SIG-M5 (cell line): ENCODE measurements around the gene FRMD4A.

Source experiments
- DNase-seq: peaks from one replicate; lab custom pipeline; 2025; lab: John Stamatoyannopoulos, UW

Gene FRMD4A

DNA sequence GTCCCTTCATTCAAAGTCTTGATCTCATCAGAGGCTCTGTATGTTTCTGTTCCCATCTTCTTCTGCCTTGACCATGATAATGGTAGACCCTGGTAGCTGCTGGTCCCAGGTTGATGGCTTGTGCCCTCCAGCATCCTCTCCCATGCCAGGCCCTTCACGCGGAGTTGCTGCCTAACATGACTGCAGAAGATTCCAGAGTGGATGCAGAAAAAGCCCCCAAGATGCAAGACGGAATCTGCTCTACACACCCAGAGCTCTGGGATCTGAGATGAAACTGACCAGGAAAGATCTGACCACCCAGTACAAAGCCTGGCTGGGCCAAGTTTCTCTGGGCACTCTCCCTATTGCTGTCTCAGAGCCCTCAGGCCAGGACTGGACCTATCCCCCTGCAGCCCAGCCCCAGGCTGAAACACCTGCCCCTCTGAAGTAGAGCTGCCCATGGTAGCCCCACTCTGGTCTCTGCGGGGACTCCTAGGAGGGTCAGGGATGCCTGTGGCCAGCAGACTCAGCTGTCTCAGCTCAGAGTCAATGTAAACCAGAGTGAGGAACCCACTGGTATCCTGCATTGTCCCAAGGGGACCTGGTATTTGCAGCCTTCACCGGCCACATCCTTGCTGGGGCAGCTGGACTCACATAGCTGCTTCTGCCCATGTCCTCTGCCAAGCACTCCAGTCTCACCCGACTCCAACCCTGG is 9.5 kb upstream of the FRMD4A start:
- DNase-seq, result no peak

DNA sequence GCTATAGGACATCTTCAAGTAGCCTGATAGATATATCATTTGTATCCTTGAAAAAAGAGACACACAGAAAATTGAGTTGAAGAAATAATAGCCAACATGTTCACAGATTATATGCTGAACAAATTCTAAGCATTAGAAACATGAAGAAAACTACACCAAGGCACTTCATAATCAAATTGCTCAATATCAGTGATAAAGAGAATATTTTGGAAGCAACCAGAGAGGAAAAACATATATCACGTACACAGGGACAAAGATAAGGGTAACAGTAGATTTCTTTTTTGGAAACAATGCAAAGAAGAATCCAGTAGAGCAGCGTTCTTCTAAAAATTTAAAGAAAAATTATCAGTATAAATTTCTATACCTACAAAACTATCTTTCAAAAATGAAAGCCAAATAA is 6.0 kb upstream of the FRMD4A start:
- DNase-seq, result no peak

DNA sequence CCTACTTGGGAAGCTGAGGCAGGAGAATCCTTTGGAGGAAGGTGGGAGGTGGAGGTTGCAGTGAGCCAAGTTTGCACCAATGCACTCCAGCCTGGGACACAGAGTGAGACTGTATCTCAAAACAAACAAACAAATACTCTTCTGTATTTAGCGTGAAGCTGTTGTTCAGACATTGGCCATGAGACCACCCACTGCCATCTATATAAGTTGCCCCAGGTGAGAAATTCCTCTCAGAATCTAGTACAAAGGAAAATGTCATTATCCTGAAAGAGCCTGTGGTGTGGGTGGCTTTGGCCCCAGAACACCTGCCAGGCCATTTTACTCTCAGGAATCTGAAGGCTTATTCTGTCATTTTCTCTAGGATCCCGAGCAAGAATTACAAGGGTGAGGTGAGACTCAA is 4.0 kb upstream of the FRMD4A start:
- no peak for DNase-seq

DNA sequence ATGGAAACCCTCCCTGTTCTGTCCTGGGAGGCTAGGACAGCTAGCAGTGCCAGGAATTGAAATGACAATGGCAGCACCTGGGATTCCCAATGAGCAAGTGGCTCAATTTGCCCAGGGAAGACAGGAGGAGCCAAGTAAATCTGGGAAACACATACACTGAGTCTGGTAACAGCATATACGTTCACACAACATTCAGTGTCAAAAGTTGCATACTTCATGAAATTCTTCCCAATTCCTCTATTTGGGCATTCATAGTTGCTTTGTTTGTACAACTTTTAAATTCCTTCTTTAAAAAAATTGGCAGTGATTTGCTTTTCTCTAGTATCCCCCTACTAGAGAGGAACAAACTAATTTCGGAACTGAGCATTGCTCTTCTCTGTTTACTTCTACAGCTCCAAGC is 2.9 kb upstream of the FRMD4A start:
- DNase-seq, result no peak

DNA sequence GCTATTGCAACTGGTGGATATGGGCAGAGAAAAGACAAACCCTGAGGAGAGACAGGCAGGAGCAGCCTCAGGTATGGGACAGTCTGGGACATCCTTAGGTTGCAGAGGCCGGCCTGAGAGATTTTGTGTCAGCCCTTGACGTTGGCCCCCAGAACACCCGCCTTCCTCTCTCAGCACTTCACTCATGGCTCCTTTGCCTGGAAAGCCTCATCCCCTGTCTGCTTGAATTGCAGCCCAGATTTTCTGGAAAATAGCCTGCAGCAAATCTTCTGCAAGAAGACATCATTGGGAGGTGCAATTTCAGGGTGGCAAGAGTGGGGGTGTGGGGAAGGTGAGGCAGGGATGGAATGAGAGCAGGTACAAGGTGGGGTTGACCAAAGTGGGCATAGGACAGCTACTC is 2.2 kb upstream of the FRMD4A start:
- DNase-seq, result no peak

DNA sequence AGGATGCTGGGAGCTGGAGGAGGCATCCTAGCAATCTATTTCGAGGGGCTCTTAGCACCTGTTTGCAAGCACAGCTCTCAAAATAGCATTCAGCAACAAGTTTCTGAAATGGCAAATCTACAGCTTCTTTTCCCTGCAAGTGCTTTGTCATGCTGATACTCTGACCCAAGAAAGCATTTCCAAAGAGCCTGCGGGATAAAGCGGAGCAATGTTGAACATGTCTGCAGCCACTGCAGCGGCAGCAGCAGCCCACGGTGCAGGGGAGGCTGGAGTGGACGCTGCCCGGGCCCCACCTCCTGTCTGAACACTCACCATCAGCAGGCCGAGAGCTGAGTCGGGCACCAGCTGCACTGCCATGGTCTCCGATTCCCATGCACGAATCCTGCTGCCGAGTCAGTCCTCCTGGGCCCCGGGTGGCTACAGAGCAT is 964 bp downstream of the FRMD4A start:
- DNase-seq, result no peak

DNA sequence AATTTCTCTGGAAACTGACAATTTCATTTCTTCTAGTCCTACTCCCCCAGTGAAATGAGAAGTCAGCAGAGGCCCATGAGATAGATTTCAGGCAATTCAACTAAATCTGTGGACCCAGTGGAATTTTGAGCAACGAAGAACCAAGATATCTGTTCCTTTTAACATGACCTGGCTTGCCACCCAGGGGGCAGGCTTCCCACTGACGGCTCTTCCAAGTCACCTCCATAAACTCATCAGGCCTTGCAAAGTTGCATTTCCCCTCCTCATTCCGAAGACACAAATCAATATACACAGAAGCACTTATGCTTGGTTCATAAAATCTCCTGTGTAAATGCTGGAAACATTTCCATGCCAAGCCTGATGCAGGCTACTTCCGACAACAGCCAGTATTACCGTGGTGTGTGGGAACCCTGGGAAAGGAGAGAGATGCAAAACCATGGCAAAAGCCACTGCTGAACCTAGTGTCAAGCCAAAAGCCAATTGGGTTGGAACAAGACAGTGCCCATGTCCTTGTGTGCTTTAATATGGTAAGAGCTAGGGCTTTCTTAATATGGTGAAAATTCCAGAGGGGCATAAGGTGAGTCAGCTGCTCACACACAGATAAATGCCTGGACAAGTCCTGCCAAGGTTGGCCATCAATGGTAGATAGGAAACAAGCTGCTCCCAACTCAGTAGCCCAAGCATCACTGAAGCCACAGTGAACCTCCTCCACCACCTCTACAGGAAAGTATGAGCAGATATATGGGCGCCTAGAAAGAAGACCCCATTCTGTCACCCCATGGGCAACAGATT is 1.6 kb downstream of the FRMD4A start:
- no peak for DNase-seq

DNA sequence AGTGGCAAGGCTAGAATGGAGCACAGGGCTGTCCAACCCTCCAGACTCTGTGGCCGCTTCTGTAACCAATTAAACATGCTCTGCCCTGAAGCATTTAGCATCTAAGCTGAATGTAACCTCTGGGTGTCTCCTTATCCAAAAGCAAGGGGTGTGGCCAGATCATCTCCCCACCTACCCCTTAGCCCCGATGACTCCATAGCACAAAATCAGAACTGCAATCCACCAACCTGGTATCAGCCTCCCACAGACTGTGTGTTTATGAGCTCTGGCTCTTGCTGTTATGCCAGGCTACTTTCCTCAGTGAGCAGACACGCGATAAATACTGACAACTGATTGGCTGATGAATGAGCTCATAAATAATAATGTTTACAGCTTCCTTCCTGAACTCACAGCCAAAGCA is 3.2 kb downstream of the FRMD4A start:
- no peak for DNase-seq

DNA sequence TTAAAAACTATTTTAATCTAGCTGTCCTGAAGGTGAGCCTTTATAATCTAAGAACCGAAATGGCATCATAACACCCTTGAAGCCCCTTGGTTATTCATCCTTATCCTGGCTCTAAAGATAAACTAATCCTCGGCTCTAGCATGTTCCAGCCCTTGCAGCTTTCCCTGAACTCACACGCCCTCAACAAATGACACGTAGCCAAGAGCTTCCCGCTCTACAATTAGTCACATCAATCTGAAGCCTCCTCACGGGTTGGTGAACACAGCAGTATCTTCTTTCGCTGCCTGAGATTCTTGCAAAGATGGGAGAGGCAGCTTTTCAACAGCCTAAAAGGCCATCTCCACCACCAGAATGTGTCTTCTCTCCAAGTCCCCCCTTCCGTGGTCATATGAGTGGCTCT is 4.1 kb downstream of the FRMD4A start:
- no peak for DNase-seq

DNA sequence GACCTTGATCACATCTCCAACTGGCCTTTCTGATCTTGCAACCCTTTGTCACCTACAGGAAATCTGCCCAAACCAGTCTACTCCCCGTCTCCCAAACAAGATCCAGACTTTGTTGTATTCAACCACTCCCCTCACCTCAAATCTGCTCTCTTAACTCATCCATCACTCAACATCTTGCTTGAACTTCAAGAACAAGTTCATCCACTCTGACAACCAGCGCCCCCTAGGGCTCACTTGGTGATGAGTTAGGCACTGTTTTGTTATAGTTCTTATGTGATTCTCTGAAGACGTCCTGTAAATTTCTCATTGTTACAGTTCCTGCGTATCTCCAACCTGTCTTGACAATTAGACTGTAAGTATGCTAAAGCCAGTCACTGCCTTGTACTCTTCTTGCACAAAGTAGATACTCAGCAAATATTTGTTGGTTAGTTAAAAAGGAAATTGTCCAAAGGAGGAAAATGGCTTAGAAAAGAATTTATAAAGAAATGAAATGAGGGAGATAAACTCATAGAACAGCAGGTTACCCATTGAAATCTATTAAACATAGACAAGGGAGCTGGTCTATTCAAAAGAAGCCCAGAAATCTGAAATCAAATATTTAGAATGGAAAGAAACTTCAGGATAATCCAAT is 5.3 kb downstream of the FRMD4A start:
- no peak for DNase-seq

DNA sequence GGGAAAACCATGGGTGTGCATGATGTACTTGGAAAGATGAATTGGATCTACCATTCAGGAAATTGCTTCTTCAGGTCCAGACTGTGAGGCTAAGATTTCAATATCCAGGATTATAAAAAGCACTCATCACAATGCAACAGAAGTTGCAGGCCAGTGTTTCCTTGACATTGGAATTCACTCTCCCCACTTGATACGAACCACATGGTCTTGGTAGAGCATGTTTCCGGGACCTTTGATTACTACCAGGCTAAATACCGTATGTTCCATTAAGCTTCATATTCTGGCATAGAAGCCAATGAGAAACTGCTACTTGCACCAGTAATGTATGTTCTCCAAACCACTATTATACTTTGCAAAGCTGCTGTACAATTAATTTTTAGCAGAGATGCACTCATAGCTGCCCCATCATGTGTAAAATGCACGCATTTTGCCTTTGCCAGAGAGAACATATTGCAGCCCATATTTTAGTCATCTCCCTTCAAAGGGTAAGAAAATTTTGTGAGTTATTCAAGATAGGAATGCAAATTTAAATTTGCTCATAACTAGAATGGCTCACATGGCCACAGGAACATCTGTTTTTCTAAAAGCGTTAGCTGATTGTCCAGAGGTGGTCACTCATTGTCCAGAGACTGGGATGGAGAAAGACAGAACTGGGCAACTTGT is 8.1 kb downstream of the FRMD4A start:
- DNase-seq, result no peak

DNA sequence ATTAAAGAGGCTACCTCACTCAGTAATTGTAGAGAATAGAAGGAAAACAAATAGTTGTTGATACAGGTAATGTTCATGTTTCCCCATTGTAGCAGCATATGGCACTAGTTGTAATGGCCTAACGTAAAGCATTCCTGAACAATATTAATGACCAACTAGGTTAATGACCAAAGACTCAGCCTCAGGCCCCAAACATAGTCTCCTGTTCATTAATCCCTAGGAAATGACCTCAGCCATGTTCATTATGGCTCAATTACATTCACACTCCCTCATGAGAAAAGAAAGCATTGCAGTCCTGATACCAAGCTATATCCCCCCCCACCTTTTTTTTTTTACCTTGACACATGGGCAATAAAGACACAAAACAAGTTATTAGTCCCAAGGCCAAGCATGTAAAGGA is 12.7 kb downstream of the FRMD4A start:
- no peak for DNase-seq

DNA sequence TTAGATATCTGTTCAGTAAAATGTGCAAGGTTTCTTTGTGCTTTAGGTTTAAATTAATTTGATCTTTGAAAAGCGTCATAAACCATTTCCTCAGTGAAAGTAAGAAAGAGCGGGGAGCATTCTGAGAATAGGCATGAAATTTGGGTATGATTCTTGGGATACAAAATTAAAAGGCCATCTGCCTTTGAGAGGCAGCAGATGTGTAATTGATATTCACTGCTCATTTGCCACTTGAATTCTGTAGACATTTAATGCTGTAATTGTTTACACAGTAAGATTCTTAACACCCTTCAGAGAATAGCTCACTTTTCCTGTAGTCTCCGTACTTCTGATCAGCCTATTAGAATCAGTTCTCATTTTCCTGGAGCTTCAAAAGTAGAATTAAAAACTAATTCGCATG is 18.7 kb downstream of the FRMD4A start:
- no peak for DNase-seq

DNA sequence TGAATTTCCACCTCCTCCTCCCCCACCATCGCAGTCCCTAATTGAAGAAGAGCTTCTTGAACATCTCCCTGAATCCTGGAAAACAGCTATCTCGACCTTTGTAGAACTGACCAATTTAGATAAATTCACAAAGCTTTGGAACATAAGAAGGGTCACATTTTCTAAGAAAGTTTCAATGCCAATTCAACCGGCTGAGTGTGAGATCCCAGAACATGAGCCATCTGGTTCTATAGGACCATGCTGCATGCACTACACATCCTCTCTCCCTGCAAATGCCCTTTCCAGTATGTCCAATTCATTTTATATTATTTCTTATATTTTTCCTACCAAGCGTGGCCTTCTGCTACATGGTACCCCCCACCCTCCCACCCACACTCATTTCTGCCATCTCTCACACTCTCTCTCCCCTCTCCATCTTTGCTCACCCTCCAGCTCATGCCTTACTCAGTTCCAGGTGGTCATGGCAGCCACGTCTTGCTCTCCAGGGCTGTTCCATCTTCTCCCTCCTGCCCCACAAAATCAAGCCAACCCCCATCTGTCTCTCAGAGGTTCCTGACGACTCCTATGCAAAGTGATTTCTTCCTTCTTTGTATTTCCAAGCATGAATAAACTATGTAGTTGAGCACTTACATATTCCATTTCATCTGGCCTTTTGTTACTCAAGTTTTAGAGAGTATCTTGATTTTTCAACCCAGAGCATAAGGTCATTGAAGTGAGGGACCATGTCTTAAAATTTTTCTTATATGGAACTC is 19.3 kb downstream of the FRMD4A start:
- DNase-seq, result no peak

DNA sequence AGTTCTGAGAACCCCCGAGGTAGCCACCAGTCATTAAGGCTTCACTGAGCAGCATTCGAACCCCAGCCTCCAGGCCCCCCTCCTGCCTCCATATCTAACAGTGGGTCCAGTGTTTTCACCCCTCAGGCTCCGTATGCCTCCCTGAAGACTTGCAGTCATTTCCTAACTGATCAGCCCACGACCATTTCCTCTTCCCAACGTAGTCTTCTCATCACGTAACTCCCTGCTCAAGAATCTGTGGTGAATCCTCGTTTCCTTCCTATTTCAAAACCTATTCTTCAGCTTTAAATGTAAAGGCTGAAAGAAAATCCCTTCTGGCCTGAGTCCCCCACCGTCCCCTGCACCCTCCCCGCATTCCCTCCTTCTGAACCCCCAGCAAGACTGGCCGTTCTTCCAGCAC is 21.1 kb downstream of the FRMD4A start:
- no peak for DNase-seq

DNA sequence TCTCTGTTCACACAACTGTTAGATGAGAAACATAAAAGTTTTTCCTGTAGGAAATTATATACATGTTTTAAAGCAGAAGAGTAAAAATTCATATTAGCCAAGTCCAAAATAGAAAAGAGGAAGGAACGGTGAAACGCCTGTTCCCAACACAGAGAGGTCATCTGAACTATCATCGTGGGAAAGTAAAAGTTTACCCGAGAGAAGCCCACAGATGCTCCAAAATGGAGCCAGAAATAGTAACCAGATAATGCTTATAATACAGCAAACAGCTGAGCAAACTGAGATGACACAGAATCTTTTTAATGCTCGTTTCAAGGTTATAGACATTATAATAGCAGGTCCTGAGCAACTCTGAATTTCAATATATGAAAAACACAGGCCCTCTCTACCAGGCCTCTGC is 24.5 kb downstream of the FRMD4A start:
- DNase-seq, result no peak

DNA sequence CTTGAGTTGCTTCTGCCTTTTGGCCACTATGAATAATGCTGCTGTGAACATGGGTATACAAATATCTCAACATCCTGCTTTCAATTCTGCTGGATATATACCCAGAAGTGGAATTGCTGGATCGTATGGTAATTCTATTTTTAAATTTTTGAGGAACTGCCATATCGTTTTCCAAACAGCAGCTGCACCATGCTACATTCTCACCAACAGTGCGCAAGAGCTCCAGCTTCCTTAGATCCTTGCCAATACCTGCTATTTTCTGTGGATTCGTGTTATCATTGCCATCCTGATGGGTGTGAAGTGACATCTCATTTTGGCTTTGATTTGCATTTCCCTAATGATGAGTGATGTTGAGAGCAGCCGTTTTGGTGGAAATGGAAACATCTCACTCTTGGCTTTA is 26.7 kb downstream of the FRMD4A start:
- no peak for DNase-seq

DNA sequence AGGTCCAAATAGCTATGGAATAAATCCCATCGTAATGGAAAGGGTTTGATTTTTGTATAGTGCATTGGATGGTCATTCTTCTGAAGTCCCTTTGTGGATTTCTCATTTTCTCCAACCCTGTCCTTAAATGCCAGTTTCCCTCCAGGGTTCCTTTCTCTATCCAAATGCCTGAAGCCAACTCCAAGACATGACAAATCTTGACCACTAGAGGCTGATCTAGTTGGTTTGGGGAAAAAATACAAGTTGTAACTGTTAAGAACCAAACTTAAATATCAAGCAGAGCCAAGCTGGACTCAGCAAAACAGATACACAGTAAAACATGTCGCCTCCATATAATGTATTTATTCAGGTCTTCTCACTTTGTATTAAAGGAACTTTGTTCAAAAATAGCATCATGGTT is 28.7 kb downstream of the FRMD4A start:
- no peak for DNase-seq

DNA sequence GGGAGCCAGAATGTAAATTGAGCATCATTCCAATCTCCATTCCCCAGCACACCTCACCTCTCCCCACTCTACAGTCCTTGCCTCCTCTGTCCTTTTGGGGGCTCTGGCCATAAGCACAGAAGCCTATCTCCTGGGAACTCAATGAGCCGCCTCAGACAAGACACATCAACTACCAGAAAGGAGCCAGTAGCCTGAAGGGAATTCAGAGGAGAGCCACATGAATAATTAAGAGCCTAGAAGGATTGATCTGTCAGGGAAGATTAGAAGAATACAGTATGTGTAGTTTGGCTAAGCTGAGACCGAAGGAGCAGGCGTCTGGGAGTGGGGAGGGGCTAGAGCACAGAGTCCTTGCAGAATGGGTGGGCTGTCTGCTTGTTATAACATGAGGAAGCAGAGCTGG is 31.2 kb downstream of the FRMD4A start:
- no peak for DNase-seq

DNA sequence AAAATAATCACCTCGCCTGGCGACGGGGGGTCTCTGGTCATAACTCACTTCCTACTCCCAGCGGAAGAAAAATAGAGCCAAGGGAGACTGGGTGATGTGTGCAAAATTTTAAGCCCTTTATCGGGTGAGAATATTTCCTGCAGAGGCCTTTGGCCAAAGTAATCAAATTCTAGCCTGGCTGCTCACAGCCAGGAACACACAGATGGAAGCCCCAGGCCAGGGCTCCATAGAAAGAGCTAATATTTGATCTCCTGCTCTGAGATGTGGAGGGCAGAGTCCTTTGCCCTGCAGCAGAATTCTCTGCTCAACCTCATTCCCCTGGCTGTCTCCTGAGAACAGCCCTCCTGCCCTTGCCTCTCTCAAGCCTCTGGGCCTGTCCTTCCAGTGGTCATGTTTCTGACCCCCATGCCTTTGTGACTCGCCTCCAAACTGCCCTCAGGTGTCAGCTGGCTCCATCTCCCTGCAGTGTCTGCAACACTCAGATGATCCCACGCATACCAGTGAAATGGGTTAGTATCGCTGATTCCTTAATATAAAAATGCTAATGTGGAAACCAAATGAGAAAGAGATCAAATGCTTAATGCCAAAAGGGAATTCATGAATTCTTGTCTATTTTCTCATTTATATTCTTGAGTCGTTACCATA is 34.5 kb downstream of the FRMD4A start:
- no peak for DNase-seq

DNA sequence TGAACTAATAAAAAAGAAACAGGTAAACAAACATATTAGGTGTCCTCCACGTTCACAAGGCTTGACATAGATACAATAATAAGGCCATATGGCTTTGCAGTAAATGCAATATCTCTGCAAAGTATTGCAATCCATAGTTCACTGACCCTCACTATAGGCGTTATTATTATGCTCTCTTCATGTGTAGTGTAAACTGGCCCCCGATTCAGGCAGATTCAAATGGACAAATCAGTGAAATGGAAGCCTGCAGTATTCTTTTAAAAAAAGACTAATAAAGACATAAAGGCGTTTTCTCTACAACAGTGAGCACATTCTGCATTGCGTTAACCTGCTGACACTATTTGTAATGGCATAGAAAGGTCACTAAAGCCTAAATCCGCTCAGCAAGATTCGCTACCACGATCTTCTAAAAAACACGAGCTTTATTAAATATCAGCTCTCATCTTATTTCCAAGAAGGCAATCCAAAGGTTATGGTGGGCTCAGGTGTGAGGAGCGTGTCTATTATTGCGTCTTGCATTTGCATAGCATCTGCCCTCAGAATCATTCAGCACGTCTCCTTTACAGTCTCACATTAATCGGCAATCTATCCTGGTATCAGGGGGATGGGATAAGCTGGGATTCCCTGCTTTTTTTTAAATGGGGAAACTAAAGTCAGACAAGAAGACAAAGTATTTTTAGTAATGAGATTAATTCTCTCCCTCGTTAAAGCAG is 36.2 kb downstream of the FRMD4A start:
- no peak for DNase-seq
